Measurements from ENCODE around the gene PTPN3.
A peak's percentile ranks its signal among the peaks of the same experiment; 100 is the strongest.

The PTPN3 gene

DNA sequence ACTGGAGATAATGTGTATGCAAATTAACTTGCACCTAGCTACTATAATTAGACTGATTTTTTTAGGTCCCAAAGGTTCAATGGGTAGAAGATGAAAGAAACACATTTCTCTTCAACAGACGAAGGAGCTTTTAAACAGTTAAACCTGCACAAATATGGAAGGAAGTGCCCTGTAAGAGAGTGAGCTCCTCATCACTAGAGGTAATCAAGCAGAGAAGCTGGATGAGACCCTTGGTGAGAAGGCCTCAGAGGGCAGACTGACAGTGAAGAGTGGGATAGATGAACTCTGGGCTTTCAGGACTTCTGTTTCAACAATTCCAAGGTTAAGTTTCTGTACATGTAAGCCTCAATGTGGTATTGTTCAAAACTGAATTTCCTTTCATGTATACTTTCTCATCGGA, 23.2 kb downstream of the PTPN3 start:
- no peak for DNase-seq

- no peak for DNase-seq
Measured at GRCh38 chr9:109474170-109474569, 23.9 kb downstream of the PTPN3 start.

GRCh38 chr9:109473329-109473728, 24.8 kb downstream of the PTPN3 start:
- DNase-seq, result no peak

DNA sequence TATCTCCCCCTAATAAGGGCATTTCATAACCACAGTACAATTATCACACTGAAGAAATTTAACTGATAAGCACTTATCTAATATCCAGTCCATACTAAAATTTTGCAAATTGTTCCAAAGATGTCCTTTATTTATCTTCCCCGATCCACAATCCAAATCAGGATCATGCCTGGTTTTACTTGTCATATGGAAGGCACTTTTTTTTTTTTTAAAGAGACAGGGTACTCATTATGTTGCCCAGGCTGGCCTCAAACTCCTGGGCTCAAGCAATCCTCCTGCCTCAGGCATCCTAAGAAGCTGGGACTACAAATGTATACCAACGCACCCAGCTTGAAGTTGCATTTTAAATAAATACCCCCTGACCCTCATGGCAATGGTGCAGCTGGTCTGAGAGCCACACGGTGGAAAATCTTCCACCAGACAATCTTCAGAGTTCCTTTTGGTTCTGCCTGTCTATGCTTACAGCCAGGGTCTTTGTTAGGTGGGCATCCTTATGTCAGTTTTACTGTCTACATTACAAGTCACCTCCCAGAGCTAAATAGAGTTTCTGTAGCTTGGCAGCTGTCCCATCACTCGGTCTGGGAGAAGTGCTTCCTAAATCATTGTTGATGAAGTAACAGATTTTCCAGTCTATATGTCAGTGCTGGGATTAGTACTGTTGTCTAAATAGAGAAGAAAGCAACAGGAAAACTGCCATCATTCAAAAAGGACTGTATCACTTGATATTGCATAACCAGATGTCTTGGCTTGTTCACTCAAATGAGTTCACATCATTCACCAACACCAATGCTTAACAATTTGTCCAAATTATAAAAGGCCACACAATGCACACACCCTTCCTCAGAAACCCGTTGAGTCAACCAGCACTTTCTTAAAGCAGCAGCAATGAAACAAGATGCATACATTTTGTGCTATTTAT, 26.4 kb downstream of the PTPN3 start:
- DNase-seq, result no peak

DNA sequence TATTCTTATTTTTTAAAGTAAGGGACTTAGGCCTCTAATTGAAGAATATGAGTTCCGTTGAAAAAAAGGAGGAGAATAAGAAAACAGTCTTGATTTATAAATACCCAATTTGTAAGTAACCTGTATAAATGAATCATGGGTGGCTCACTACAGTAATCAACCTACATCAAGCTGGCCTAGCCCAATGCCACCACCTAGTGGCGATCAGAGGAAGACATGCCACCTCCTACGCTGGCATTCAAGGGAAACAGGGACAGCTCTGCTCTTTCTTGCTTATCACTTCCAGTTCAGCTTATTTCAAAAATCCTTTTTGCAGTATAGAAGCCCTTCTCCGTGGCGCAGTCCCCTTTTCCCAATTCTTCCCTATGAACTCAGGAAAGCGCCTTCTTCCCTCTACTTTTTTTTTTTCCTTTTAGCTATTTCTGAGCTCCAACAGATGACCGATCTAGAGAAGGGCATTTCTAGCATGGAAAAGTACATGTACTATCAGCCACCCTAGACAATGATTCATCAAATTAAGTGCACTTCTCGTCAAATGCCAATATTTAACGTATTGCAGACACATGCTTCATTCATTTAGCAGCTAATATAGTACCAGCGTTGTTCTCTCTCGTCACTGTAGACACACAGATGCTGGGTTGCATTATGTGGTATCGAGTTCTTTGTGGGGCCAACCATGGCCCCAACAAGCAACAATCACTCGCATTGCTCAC, 28.3 kb downstream of the PTPN3 start:
- peak; percentile 20 to 88 for DNase-seq

GRCh38 chr9:109468927-109469326, 29.2 kb downstream of the PTPN3 start:
- DNase-seq, result no peak

DNA sequence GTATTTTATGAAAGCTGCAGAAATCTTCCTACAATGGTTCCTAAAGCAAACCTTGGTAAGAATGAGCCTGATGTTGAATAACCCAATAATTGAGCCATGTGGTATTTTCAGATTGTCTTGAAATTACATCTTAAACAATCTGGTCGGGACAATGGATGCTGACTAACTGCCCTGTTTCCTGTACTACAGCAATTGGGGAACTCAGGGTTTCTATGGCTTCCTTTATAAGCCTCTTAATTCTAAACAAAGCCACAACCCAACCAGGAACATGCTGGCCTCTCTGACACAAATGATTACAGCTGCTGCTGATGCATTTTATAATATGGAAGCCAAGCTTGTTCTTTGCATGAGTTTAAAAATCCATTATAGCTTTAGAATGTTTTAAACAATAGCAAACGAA, 30.2 kb downstream of the PTPN3 start:
- DNase-seq, result no peak

DNA sequence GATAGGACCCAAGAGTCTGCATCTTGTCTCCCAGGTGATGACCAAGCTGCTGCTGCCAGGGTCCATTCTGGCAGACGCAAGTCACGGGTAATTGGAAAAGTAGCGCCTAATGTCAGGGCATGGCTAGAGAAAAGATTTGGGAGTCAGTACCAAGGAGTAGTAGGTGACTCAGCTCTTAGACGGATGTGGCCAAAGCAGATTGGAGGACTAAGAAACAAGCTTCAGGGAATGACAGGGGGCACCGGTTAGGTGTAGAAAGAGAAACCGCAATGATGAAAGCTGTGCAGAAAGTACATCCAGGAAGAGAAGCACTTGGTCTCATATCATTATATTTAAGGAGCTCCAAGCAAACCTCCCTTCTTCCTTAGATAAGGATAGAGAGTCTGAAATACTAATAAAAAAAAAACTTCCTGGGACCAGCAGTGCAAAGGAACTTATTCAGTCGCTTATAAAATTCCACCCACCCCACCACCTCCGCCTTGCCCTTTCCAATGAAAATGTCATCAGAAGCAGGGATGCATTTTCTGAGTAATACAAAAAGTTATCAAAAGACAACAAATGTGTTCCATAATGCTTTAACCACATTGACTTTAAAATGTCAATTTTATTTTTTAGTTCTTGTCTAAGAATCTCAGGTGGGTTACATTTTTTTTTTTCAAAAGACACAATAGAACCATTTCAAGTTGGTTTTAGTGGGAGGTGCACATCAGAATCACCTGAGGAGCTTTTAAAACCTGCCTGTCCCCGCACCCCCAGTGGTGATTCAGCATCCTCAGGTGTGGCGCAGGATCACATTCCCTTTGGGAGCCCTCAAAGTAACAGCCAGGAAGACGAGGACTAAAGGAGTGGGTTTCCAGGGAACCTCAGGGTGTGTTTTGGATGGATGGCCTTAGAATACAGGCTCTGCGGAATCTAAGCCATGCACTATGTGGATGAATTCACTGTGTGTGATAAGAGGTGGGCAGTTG, 31.2 kb downstream of the PTPN3 start:
- DNase-seq, result no peak

GRCh38 chr9:109463924-109464625, 34.0 kb downstream of the PTPN3 start:
- DNase-seq, result no peak

DNA sequence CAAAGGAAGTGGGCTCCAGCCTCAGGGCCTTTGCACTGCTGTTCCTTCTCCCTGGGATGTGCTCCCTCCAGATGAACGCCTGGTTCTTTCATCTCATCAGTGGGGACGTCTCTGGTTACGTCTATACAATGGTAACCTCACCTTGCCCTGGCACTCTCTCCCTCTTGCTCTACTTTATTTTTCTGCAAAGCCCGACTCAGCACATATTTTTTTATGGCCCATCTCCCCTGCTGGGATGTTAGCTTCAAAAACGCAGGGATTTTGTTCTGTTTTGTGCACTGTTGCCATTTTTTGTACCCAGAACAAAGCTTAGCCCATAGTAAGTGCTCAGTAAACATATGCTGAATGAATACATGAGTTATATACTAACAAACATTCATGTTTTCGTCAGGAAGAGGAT, 37.5 kb downstream of the PTPN3 start:
- DNase-seq, result no peak

DNA sequence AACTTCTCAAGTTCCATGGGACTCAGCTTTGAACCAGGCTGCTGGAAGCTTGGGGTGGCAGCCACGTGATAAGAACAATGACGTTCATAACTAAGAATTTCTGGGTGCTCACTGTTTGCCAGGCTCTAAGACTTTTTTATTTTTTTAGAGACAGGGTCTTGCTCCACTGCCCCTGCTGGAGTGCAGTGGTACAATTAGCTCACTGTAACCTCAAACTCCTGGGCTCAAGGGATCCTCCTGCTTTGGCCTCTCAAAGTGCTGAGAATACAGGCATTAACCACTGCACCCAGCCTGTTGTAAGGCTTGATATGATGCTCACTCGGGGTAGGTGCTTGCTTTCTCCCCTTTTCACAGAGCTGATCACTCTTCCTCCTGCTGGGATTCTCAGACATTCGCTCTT, 38.7 kb downstream of the PTPN3 start:
- DNase-seq, result no peak

DNA sequence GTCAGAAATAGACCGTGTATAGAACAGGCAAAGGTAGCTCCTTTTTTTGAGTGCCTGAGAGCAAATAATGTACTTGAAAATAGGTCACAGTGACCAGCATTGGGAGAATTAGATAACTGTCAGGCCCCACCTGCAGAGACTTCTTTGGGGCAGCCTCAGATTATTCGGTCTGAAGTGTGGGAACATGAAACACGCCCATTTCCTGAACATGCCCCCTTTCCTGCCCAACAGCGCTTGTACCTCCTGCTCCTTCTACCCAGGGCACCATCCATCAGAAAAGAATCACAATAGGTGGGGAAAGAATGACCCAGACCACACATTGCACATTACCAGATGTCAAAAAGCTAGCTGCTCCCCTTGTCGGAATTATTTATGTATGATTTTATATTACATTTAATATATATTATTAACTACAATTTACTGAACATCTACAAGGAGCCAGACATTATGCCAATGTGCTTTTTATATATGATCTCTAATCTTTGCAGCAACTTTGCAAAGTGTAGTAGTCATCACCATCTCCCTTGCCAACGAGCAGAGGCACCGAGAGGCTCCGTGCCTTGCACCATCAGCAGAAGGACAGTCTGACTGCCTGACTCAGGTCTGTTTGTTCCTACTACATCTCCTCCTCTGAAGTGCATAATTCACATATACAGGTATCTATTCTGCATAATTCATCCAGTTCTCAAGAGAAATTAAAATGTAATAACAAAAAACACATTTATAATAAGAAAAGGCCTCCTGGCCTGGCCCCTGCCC, 39.5 kb downstream of the PTPN3 start:
- no peak for DNase-seq

GRCh38 chr9:109456811-109457210, 41.3 kb downstream of the PTPN3 start:
- no peak for DNase-seq

- DNase-seq, result no peak
Measured at GRCh38 chr9:109455861-109456260, 42.2 kb downstream of the PTPN3 start.

DNA sequence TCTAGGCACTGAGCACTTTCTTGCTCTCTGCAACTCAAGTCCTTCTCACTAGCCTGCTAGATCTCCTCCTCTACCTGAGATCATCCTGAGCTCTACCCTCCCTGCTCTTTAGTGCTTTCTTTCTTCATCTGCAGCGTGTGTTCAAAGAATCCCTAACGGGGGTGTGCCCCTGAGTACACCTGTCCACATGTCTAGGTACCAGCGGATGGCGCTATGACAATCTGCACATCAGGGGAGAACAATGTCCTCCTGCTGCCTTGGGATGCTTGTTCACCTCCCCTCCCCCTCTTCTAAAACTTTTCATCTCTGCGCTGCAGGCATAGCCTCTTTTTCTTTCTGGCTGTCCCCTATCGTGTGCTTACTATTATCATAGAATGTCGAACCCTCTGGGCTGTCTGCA, 42.7 kb downstream of the PTPN3 start:
- DNase-seq, result no peak

- DNase-seq, result no peak
Measured at GRCh38 chr9:109454601-109455155, 43.4 kb downstream of the PTPN3 start.

DNA sequence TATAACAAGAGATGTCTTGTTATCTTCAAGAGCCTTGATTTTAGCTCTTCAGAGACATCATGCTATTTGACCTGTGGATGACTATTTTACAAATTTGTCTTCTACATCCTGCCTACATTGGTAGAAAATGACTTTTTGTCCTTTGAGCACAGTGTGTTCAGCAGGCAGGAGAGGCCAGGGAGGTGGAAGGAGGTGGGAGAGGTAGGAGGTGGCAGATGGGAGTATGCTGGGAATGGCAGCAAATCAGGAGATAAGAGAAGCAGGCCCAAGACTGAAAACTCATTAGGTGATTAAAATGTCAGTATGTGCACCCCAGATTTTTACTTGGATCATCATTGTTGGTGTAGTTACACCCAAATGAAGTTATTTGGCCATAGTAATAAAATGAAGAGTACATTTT, 44.1 kb downstream of the PTPN3 start:
- no peak for DNase-seq

- DNase-seq, result peak in 1 of 2 experiments; percentile 75
Measured at GRCh38 chr9:109453210-109453842, 44.8 kb downstream of the PTPN3 start.

DNA sequence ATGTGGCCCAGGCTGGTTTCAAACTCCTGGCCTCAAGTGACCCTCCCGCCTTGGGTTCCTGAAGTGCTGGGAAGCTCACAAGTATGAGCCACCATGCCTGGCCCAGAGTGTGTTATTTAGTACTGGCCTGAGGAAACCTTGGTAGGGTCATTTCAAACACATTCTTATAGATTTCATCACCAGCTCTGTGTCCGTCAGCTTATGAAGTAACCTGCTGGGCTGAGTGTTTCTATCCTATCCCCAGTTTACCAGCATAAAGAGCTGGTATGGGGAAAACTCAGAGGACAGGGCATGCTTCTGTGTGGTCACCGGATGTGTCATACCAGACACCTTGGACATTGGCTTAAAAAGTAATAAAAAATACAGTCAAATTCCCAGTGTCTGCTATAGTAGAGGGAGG, 45.3 kb downstream of the PTPN3 start:
- DNase-seq, result peak in 1 of 2 experiments; percentile 56

DNA sequence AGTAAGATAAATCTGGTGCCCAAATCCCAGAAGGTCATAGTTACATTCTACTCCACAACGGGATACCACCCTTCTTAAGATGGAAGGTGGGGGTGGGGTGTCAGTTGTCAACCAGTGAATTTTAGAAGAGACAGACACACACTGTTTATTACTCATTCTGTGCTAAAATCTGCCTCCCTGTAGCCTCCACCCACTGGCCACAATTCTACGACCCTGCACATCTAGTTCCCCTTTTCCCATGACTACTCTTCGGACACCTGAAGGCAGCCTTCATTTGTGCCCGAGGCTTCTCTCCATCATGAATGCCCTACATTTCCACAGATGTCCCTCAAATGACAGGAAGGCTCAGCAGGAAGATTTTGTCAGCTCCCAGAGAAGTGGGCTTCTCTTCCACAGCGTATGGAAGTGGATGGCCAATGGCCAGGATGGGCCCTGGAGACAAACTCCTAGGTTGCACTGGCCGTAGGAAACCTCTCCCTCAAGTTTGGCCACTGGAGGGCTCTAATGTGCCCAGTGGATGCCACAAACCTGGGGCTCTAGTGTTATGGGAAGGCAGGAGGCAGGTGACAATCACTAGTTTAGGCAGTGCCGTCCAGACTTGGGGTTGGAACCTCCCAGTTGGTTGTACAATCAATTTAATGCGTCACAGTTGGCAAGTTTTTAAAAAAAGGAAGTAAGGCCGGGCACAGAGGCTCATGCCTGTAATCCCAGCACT, 46.6 kb downstream of the PTPN3 start:
- DNase-seq, result no peak
